DOHH2 (cell line): ENCODE results near the gene SLC25A14.

Experiments used
- H3F3A ChIP-seq: fragments of 200-600 bp; sonication (generic), shearing (Covaris generic); 2 replicates; pipeline ENCODE4 v1.6.0; 2016; ENCODE audit warnings: antibody characterized with exemption, mild to moderate bottlenecking; ENCODE audit not compliant: control insufficient read depth, insufficient read depth
- H3K27ac ChIP-seq: fragments of 200-600 bp; sonication (generic); 2 replicates; pipeline ENCODE4 v1.5.1; 2014; ENCODE audit warnings: low read depth, mild to moderate bottlenecking, low read length, moderate library complexity
- H3K27me3 ChIP-seq: fragments of 200-600 bp; sonication (generic); 2 replicates; pipeline ENCODE4 v1.6.1; 2014; ENCODE audit warnings: mild to moderate bottlenecking, low read length, mixed read lengths; ENCODE audit not compliant: control insufficient read depth
- H3K36me3 ChIP-seq: fragments of 200-600 bp; sonication (generic); 2 replicates; pipeline ENCODE4 v1.6.1; 2014; ENCODE audit warnings: mild to moderate bottlenecking, low read length, moderate library complexity, mixed read lengths; ENCODE audit not compliant: control insufficient read depth
- H3K4me1 ChIP-seq: fragments of 200-600 bp; sonication (generic); 2 replicates; pipeline ENCODE4 v1.6.1; 2014; ENCODE audit warnings: mild to moderate bottlenecking, low read length, mixed read lengths; ENCODE audit not compliant: control insufficient read depth
- H3K4me2 ChIP-seq: fragments of 200-600 bp; sonication (generic); 2 replicates; pipeline ENCODE4 v1.6.0; 2014; ENCODE audit warnings: mild to moderate bottlenecking, low read length, moderate library complexity
- H3K4me3 ChIP-seq: fragments of 200-600 bp; sonication (generic); 2 replicates; pipeline ENCODE4 v1.5.1; 2014; ENCODE audit warnings: mild to moderate bottlenecking, low read length, mixed read lengths
- H3K79me2 ChIP-seq: fragments of 200-600 bp; sonication (generic); 2 replicates; pipeline ENCODE4 v1.6.1; 2014; ENCODE audit warnings: mild to moderate bottlenecking, low read length, mixed read lengths; ENCODE audit not compliant: control insufficient read depth
- H3K9me2 ChIP-seq: fragments of 200-600 bp; sonication (generic); replicated peaks from 2 replicates; pipeline ENCODE4 v1.6.1; 2014; ENCODE audit warnings: mild to moderate bottlenecking, low read length, mixed read lengths; ENCODE audit not compliant: control insufficient read depth
- H3K9me3 ChIP-seq: fragments of 200-600 bp; sonication (generic); 2 replicates; pipeline ENCODE4 v1.6.1; 2014; ENCODE audit warnings: antibody characterized with exemption, low read length, mixed read lengths; ENCODE audit not compliant: control insufficient read depth, insufficient read depth
- H4K20me1 ChIP-seq: fragments of 200-600 bp; sonication (generic); 2 replicates; pipeline ENCODE4 v1.6.0; 2014; ENCODE audit warnings: low read depth, mild to moderate bottlenecking, antibody characterized with exemption, low read length, moderate library complexity; ENCODE audit not compliant: control insufficient read depth, insufficient read depth
- CTCF ChIP-seq: fragments of 200-600 bp; sonication (generic); IDR thresholded peaks from one replicate; pipeline ENCODE4 v1.5.1; 2014; ENCODE audit warnings: antibody characterized with exemption, mild to moderate bottlenecking, low read depth, low read length; ENCODE audit not compliant: poor library complexity, severe bottlenecking
- EZH2phosphoT487 ChIP-seq: fragments of 200-600 bp; sonication (generic); IDR thresholded peaks from 2 replicates; pipeline ENCODE4 v1.6.1; 2017; ENCODE audit warnings: borderline replicate concordance, mild to moderate bottlenecking, antibody characterized with exemption, low read length, moderate library complexity, mixed read lengths

The SLC25A14 gene

GRCh38 chrX:130416785-130417184 lies 77.1 kb downstream of the SLC25A14 start:
- Histone ChIP-seq H3K36me3 (peaks cover 6% of the 10 kb centered on the region; the same call in 1 of the 2 replicates), H3K4me1 (no peaks in the 10 kb centered on the region), H3K9me2 (no peaks in the 10 kb centered on the region), H4K20me1 (no peaks in the 10 kb centered on the region), H3K4me2 (no peak overlapping the region), H3K27me3 (no peaks in the 10 kb centered on the region), H3K4me3 (no peak overlapping the region), H3K79me2 (no peaks in the 10 kb centered on the region), H3K9me3 (no peaks in the 10 kb centered on the region), H3F3A (no peaks in the 10 kb centered on the region), H3K27ac (no peak overlapping the region)
- TF ChIP-seq CTCF (no peak), EZH2phosphoT487 (no peak)

- Histone ChIP-seq H3K4me2 (no peak overlapping the region), H3F3A (no peaks in the 10 kb centered on the region), H3K9me2 (no peaks in the 10 kb centered on the region), H4K20me1 (no peaks in the 10 kb centered on the region), H3K79me2 (no peaks in the 10 kb centered on the region), H3K4me3 (no peak overlapping the region), H3K9me3 (no peaks in the 10 kb centered on the region), H3K36me3 (no peaks in the 10 kb centered on the region; the same call in 1 of the 2 replicates), H3K4me1 (no peaks in the 10 kb centered on the region), H3K27me3 (no peaks in the 10 kb centered on the region), H3K27ac (no peak overlapping the region)
- TF ChIP-seq EZH2phosphoT487: no peak
- TF ChIP-seq CTCF: no peak
These were observed 78.3 kb downstream of the SLC25A14 start for GRCh38 chrX:130418066-130418465.

GRCh38 chrX:130418740-130419139 lies 79.0 kb downstream of the SLC25A14 start:
- no peaks in the 10 kb centered on the region for H3K36me3 ChIP-seq
- H3K27ac ChIP-seq: no peak overlapping the region
- no peak overlapping the region for H3K4me3 ChIP-seq
- H3K9me3 ChIP-seq: no peaks in the 10 kb centered on the region
- no peak for TF ChIP-seq EZH2phosphoT487
- TF ChIP-seq CTCF: no peak
- H3K9me2 ChIP-seq: no peaks in the 10 kb centered on the region
- H3K4me1 ChIP-seq: no peaks in the 10 kb centered on the region
- H3F3A ChIP-seq: no peaks in the 10 kb centered on the region
- H3K27me3 ChIP-seq: no peaks in the 10 kb centered on the region
- H4K20me1 ChIP-seq: no peaks in the 10 kb centered on the region
- H3K4me2 ChIP-seq: no peak overlapping the region
- H3K79me2 ChIP-seq: no peaks in the 10 kb centered on the region

GRCh38 chrX:130419263-130419662 lies 79.5 kb downstream of the SLC25A14 start:
- Histone ChIP-seq H3F3A (no peaks in the 10 kb centered on the region), H3K9me2 (no peaks in the 10 kb centered on the region), H3K9me3 (no peaks in the 10 kb centered on the region), H4K20me1 (no peaks in the 10 kb centered on the region), H3K27me3 (no peaks in the 10 kb centered on the region), H3K4me2 (no peak overlapping the region), H3K4me1 (no peaks in the 10 kb centered on the region), H3K79me2 (no peaks in the 10 kb centered on the region), H3K27ac (no peak overlapping the region), H3K4me3 (no peak overlapping the region), H3K36me3 (no peaks in the 10 kb centered on the region)
- TF ChIP-seq CTCF (no peak), EZH2phosphoT487 (no peak)
